ENCODE measurements around the gene LEFTY1. TPM values are rescaled to one million over a fixed set of nuclear protein-coding genes. Genes with fewer than 3 reads are reported as not detected.

The LEFTY1 gene
- total and polyA plus RNA-seq, 10 donors: 0.06 to 0.95 (median 0.34) TPM; not detected in 3

GRCh38 chr1:225908013-225908640, 19.2 kb upstream of the LEFTY1 start:
- Histone ChIP-seq H3K9me3 (no peaks in the 10 kb centered on the region), H3K36me3 (peaks cover 0 to 7% (median 0%) of the 10 kb centered on the region in 6 donors), H3K4me3 (no peak overlapping the region), H3K4me1 (peaks cover 0 to 26% (median 16%) of the 10 kb centered on the region in 6 donors), H3K27ac (no peak overlapping the region), H3K27me3 (replicated peaks in 1 of 7) (no peaks in the 10 kb centered on the region)
- intact Hi-C loops (cut with DNase I; ENCODE audit: low total_unique reads): loop anchor here (10.0 kb wide), 1 partner anchor 63 kb away; no protein-coding TSS in a partner anchor
- no peak for TF ChIP-seq POLR2A (IDR thresholded peaks at IDR 0.05)
- WGBS, 5 donors: 84 to 93% (median 86%) methylated on average over 5 of the region's 5 CpGs
- DNase-seq: peak; percentile 38

- 88 to 99% (median 95%) methylated on average over 5 to 7 of the region's 7 CpGs for WGBS, 5 donors
- DNase-seq: peak; percentile 65
- no peak for TF ChIP-seq POLR2A (IDR thresholded peaks at IDR 0.05)
- no peak for TF ChIP-seq POLR2AphosphoS5 (IDR thresholded peaks at IDR 0.05)
- no peak for TF ChIP-seq CTCF (IDR thresholded peaks at IDR 0.05 in 8 of 11, conservative IDR thresholded peaks at IDR 0.05 in 3 of 11)
- intact Hi-C loops (cut with DNase I; ENCODE audit: low total_unique reads): loop anchor here (10.0 kb wide), 1 partner anchor 63 kb away; no protein-coding TSS in a partner anchor
- peaks cover 0 to 26% (median 16%) of the 10 kb centered on the region in 6 donors for H3K4me1 ChIP-seq
- no peaks in the 10 kb centered on the region for H3K27me3 ChIP-seq (replicated peaks in 1 of 7)
- H3K9me3 ChIP-seq: no peaks in the 10 kb centered on the region
- no peak overlapping the region for H3K27ac ChIP-seq
- no peak overlapping the region for H3K4me3 ChIP-seq
- peaks cover 0 to under 1% (median 0%) of the 10 kb centered on the region in 6 donors for H3K36me3 ChIP-seq
Observed at GRCh38 chr1:225907341-225907740, 18.4 kb upstream of the LEFTY1 start.

- Histone ChIP-seq H3K9me3 (no peaks in the 10 kb centered on the region), H3K4me3 (no peak overlapping the region), H3K27me3 (replicated peaks in 1 of 7) (no peaks in the 10 kb centered on the region), H3K27ac (no peak overlapping the region), H3K36me3 (no peaks in the 10 kb centered on the region), H3K4me1 (peaks cover 0 to 21% (median 12%) of the 10 kb centered on the region in 6 donors)
- 85 to 98% (median 91%) methylated on average over 6 of the region's 6 CpGs for WGBS, 5 donors
- DNase-seq: peak; percentile 34
- intact Hi-C loops (cut with DNase I; ENCODE audit: low total_unique reads): loop anchor here (10.0 kb wide), 1 partner anchor 62 kb away; no protein-coding TSS in a partner anchor
- TF ChIP-seq POLR2AphosphoS5 (IDR thresholded peaks at IDR 0.05) (no peak), POLR2A (IDR thresholded peaks at IDR 0.05) (no peak), CTCF (IDR thresholded peaks at IDR 0.05 in 8 of 11, conservative IDR thresholded peaks at IDR 0.05 in 3 of 11) (no peak)
Observed at GRCh38 chr1:225906467-225906866, 17.5 kb upstream of the LEFTY1 start.

DNA sequence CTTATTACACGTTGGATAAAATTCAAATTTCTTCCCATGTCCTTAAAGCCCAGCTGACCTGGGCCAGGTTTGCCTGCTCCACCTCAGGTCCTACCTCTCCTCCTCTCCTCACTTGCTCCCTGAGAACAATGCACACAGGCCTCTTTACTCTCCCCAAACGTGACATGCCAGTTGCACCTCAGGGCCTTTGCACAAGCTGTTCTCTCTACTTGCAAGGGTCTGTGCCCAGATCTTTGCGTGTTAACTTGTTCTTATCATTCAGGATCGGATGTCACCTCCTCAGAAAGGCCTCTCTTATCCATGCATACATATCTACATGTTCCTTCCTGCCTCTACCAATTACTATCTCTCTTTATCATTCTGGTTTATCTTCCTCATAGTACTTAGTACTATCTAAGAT, 14.7 kb upstream of the LEFTY1 start:
- WGBS, 5 donors: 85 to 95% (median 88%) methylated on average over 4 of the region's 4 CpGs
- H3K27me3 ChIP-seq (replicated peaks in 1 of 7): no peaks in the 10 kb centered on the region
- intact Hi-C loops (cut with DNase I; ENCODE audit: low total_unique reads): loop anchor here (10.0 kb wide), 1 partner anchor 59 kb away; no protein-coding TSS in a partner anchor

More for the DNA sequence above, 14.7 kb upstream of the LEFTY1 start:
- H3K9me3 ChIP-seq: no peaks in the 10 kb centered on the region
- DNase-seq: peak; percentile 10
- peaks cover 0 to 10% (median 5%) of the 10 kb centered on the region in 6 donors for H3K4me1 ChIP-seq
- H3K36me3 ChIP-seq: no peaks in the 10 kb centered on the region
- TF ChIP-seq POLR2A (IDR thresholded peaks at IDR 0.05): no peak
- TF ChIP-seq POLR2AphosphoS5 (IDR thresholded peaks at IDR 0.05): no peak
- TF ChIP-seq CTCF (IDR thresholded peaks at IDR 0.05 in 8 of 11, conservative IDR thresholded peaks at IDR 0.05 in 3 of 11): no peak
- no peak overlapping the region for H3K27ac ChIP-seq
- H3K4me3 ChIP-seq: no peak overlapping the region
